ENCODE measurements around the gene HSPB8.

GRCh38 chr12:119229205-119229604 lies 50.5 kb downstream of the HSPB8 start:
- TF ChIP-seq CTCF (IDR thresholded peaks at IDR 0.05) (no peak), EP300 (IDR thresholded peaks at IDR 0.05) (no peak), POLR2A (IDR thresholded peaks at IDR 0.05) (no peak)

Data from tibial nerve (tissue), 4 donors.